DND-41 (cell line): Measurements from ENCODE around the gene DLX1.

Experiments used
- EZH2 ChIP-seq: IDR thresholded peaks from 3 replicates; pipeline ENCODE4 v1.6.1; 2012; ENCODE audit warnings: borderline replicate concordance, low read depth, mild to moderate bottlenecking, moderate library complexity, low read length, inconsistent platforms; ENCODE audit not compliant: severe bottlenecking
- TF ChIP-seq, protein P1 (sequence below): IDR thresholded peaks from 2 replicates; pipeline ENCODE4 v1.5.1; 2012; ENCODE audit warnings: borderline replicate concordance, low read length, moderate library complexity, mild to moderate bottlenecking; ENCODE audit not compliant: poor library complexity, severe bottlenecking; ENCODE audit errors: extremely low read depth

DNA sequence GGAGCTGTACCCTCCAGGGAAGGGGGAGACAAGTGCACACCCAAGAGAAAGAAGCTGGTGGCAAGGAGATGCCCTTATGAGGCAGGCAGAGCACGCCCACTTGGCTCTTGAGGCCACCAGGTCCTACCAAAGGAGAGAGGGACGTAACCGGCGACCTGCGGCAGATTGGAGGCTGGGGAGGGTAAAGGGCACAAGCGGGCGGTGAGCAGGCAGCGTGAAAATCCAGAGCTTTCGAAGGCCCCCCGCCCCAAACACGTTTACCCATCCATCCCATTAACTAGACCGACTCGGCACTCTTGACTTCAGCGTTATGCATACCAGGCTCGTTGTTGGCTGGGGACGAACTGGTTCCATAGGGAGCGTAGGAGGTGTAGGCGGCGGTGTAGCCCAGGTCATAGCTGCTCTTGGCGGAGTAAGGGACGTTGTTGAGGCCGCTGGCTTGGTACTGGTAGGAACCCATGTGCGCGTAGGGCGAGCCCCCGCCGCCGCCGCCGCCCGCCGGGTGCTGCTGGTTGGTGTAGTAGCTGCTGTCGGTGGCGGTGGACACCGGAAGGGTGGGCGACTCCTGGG lies 16.6 kb downstream of the DLX1 start:
- no peak for TF ChIP-seq EZH2
- TF ChIP-seq, protein P1, sequence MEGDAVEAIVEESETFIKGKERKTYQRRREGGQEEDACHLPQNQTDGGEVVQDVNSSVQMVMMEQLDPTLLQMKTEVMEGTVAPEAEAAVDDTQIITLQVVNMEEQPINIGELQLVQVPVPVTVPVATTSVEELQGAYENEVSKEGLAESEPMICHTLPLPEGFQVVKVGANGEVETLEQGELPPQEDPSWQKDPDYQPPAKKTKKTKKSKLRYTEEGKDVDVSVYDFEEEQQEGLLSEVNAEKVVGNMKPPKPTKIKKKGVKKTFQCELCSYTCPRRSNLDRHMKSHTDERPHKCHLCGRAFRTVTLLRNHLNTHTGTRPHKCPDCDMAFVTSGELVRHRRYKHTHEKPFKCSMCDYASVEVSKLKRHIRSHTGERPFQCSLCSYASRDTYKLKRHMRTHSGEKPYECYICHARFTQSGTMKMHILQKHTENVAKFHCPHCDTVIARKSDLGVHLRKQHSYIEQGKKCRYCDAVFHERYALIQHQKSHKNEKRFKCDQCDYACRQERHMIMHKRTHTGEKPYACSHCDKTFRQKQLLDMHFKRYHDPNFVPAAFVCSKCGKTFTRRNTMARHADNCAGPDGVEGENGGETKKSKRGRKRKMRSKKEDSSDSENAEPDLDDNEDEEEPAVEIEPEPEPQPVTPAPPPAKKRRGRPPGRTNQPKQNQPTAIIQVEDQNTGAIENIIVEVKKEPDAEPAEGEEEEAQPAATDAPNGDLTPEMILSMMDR, result no peak
